Esophagus squamous epithelium (tissue), 5 donors: ENCODE results near the gene TEX51. TPM values are rescaled to one million over a fixed set of nuclear protein-coding genes. Genes with fewer than 3 reads are reported as not detected.

Source experiments
- DNase-seq: peaks from one replicate; lab custom pipeline; 2025; lab: John Stamatoyannopoulos, UW
- H3K27ac ChIP-seq, 4 donors: fragments of 200-600 bp; sonication (generic); one replicate each; pipeline ENCODE4 v1.5.1; 2016 to 2019; ENCODE audit warnings: mild to moderate bottlenecking in 1 of 4
- H3K27me3 ChIP-seq, 4 donors: fragments of 200-600 bp; sonication (generic); 1 replicate in 3 of 4; 2 replicates in 1 of 4; pipeline versions ENCODE4 v1.5.1 to v1.6.0; 2017 to 2021; ENCODE audit warnings: antibody characterized with exemption in 1 of 4
- H3K36me3 ChIP-seq, 3 donors: fragments of 200-600 bp; sonication (generic); one replicate each; pipeline ENCODE4 v1.5.1; 2016 to 2019
- H3K4me1 ChIP-seq, 3 donors: fragments of 200-600 bp; sonication (generic); one replicate each; pipeline ENCODE4 v1.5.1; 2017 to 2019
- H3K4me3 ChIP-seq, 4 donors: fragments of 200-600 bp; sonication (generic); 1 replicate in 3 of 4; 2 replicates in 1 of 4; pipeline ENCODE4 v1.5.1; 2016 to 2019; ENCODE audit warnings: mild to moderate bottlenecking in 2 of 4, moderate library complexity in 1 of 4
- H3K9me3 ChIP-seq, 3 donors: fragments of 200-600 bp; sonication (generic); one replicate each; pipeline ENCODE4 v1.5.1; 2016 to 2019
- POLR2A ChIP-seq, 4 donors: fragments of 450-650 bp; IDR thresholded peaks; one replicate each; pipeline ENCODE4 v1.6.1; 2017; ENCODE audit warnings: antibody characterized with exemption in 4 of 4, mild to moderate bottlenecking in 4 of 4, moderate library complexity in 3 of 4
- WGBS, 2 donors: methylation state at CpG; one replicate each; pipeline ENCODE4 v1.1.5; 2018; 5-methylcytosine and 5-hydroxymethylcytosine counted together
- intact Hi-C: fragments of 100-400 bp; cut with DNase I; formaldehyde crosslinking; loops from one replicate; pipeline ENCODE4 v1.15.0; 2022
- total RNA-seq, 4 donors: library from RNA; depleted of rRNA; stranded (reverse); fragments of >200 nt; gene quantifications; one replicate each; pipeline ENCODE4 v1.1.0, GENCODE V29; 2016
- TF ChIP-seq, protein P1 (sequence below), 6 experiments: fragments of 450-650 bp in 4 of 6; fragments of 200-600 bp in 2 of 6; sonication (generic) in 2 of 6; IDR thresholded peaks; one replicate each; pipeline ENCODE4 v1.5.1; 2016 to 2019; ENCODE audit warnings: antibody characterized with exemption in 6 of 6, mild to moderate bottlenecking in 4 of 6, moderate library complexity in 4 of 6
- donor health status: DM: yes; HTN: yes; CAD: no.

Gene TEX51
- total RNA-seq, 4 donors from 2014 or later = not detected

- Histone ChIP-seq H3K36me3 (no peaks in the 10 kb centered on the region), H3K27me3 (no peaks in the 10 kb centered on the region), H3K4me3 (no peak overlapping the region), H3K4me1 (no peaks in the 10 kb centered on the region), H3K9me3 (no peaks in the 10 kb centered on the region), H3K27ac (no peak overlapping the region)
- WGBS, 2 donors = 74 to 77% methylated on average over 5 of the region's 5 CpGs
- TF ChIP-seq POLR2A (IDR thresholded peaks at IDR 0.05) = no peak
- TF ChIP-seq, protein P1, sequence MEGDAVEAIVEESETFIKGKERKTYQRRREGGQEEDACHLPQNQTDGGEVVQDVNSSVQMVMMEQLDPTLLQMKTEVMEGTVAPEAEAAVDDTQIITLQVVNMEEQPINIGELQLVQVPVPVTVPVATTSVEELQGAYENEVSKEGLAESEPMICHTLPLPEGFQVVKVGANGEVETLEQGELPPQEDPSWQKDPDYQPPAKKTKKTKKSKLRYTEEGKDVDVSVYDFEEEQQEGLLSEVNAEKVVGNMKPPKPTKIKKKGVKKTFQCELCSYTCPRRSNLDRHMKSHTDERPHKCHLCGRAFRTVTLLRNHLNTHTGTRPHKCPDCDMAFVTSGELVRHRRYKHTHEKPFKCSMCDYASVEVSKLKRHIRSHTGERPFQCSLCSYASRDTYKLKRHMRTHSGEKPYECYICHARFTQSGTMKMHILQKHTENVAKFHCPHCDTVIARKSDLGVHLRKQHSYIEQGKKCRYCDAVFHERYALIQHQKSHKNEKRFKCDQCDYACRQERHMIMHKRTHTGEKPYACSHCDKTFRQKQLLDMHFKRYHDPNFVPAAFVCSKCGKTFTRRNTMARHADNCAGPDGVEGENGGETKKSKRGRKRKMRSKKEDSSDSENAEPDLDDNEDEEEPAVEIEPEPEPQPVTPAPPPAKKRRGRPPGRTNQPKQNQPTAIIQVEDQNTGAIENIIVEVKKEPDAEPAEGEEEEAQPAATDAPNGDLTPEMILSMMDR (IDR thresholded peaks at IDR 0.05) = no peak
- DNase-seq = no peak
- intact Hi-C loops = no loop called here
These were observed 7.3 kb downstream of the TEX51 start for GRCh38 chr2:126905991-126906390.

GRCh38 chr2:126906781-126907180 lies 8.1 kb downstream of the TEX51 start:
- intact Hi-C loops = no loop called here
- Histone ChIP-seq H3K4me1 (no peaks in the 10 kb centered on the region), H3K4me3 (no peak overlapping the region), H3K27me3 (no peaks in the 10 kb centered on the region), H3K9me3 (no peaks in the 10 kb centered on the region), H3K27ac (no peak overlapping the region), H3K36me3 (no peaks in the 10 kb centered on the region)
- TF ChIP-seq POLR2A (IDR thresholded peaks at IDR 0.05) = no peak
- TF ChIP-seq, protein P1 (IDR thresholded peaks at IDR 0.05) = no peak
- WGBS, 2 donors = 64 to 84% methylated on average over 5 to 6 of the region's 6 CpGs
- DNase-seq = no peak

DNA sequence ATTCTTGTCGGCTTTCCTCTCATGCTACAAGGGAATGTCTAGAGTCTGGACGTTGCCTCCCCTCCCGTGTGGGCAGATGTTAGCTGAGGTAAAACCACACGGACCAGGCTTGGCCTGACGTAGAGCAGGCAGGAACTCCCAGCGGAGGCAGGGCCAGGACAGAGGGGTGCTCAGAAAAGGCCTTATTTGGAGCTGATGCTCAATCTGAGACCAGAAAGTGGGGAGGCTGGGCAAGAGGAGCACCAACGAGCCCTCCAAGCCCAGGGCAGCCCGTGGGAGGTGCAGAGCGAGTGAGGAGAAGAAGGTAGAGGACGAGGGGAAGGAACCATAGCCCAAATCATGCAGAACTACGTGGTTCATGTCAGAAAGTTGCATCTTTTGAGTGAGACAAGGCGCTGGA lies 9.0 kb downstream of the TEX51 start:
- no peaks in the 10 kb centered on the region for H3K27me3 ChIP-seq
- WGBS, 2 donors = 53 to 68% methylated on average over 6 to 12 of the region's 12 CpGs
- no peak overlapping the region for H3K27ac ChIP-seq
- no peak for DNase-seq
- H3K4me1 ChIP-seq = no peaks in the 10 kb centered on the region
- TF ChIP-seq, protein P1 (IDR thresholded peaks at IDR 0.05) = no peak
- no peak for TF ChIP-seq POLR2A (IDR thresholded peaks at IDR 0.05)
- intact Hi-C loops = no loop called here
- H3K9me3 ChIP-seq = no peaks in the 10 kb centered on the region
- H3K4me3 ChIP-seq = no peak overlapping the region
- H3K36me3 ChIP-seq = no peaks in the 10 kb centered on the region

- WGBS, 2 donors = 53 to 54% methylated on average over 8 of the region's 10 CpGs
- no peak overlapping the region for H3K27ac ChIP-seq
- no peak for DNase-seq
- no peaks in the 10 kb centered on the region for H3K27me3 ChIP-seq
- no peaks in the 10 kb centered on the region for H3K36me3 ChIP-seq
- H3K4me3 ChIP-seq = no peak overlapping the region
- no peaks in the 10 kb centered on the region for H3K4me1 ChIP-seq
- H3K9me3 ChIP-seq = no peaks in the 10 kb centered on the region
- intact Hi-C loops = no loop called here
- TF ChIP-seq, protein P1 (IDR thresholded peaks at IDR 0.05) = no peak
- no peak for TF ChIP-seq POLR2A (IDR thresholded peaks at IDR 0.05)
These were observed 10.1 kb downstream of the TEX51 start for GRCh38 chr2:126908721-126909177.

- 41 to 50% methylated on average over 6 of the region's 6 CpGs for WGBS, 2 donors
- no peak for DNase-seq
- Histone ChIP-seq H3K27me3 (no peaks in the 10 kb centered on the region), H3K4me1 (no peaks in the 10 kb centered on the region), H3K36me3 (no peaks in the 10 kb centered on the region), H3K4me3 (no peak overlapping the region), H3K9me3 (no peaks in the 10 kb centered on the region), H3K27ac (no peak overlapping the region)
- TF ChIP-seq, protein P1 (IDR thresholded peaks at IDR 0.05) = no peak
- no peak for TF ChIP-seq POLR2A (IDR thresholded peaks at IDR 0.05)
- intact Hi-C loops = no loop called here
These were observed 10.7 kb downstream of the TEX51 start for GRCh38 chr2:126909366-126909765.
